ENCODE measurements around the gene MAP2K5. TPM values are rescaled to one million over a fixed set of nuclear protein-coding genes. Genes with fewer than 3 reads are reported as not detected.

MAP2K5 gene
- total RNA-seq, 1 donor from 2014 or later = 19.6 TPM

DNA sequence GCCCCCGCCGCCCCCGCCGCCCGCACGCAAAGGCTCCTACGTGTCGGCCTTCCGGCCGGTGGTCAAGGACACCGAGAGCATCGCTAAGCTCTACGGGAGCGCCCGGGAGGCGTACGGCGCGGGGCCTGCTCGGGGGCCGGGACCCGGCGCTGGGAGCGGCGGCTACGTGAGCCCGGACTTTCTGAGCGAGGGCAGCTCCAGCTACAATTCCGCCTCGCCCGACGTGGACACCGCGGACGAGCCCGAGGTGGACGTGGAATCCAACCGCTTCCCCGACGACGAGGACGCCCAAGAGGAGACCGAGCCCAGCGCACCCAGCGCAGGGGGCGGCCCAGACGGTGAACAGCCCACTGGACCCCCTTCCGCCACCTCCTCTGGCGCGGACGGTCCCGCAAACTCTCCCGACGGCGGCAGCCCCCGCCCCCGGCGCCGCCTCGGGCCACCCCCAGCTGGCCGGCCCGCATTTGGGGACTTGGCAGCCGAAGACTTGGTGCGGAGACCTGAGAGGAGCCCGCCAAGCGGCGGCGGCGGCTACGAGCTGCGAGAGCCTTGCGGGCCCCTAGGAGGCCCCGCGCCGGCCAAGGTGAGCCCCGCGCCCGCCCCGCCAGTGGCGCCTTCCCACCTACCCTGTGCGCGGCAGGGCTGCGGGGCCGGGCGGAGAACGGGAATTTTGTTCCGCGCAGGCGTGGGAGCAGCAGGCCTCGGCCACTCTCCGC lies 285.2 kb downstream of the MAP2K5 start:
- TF ChIP-seq, protein P1, sequence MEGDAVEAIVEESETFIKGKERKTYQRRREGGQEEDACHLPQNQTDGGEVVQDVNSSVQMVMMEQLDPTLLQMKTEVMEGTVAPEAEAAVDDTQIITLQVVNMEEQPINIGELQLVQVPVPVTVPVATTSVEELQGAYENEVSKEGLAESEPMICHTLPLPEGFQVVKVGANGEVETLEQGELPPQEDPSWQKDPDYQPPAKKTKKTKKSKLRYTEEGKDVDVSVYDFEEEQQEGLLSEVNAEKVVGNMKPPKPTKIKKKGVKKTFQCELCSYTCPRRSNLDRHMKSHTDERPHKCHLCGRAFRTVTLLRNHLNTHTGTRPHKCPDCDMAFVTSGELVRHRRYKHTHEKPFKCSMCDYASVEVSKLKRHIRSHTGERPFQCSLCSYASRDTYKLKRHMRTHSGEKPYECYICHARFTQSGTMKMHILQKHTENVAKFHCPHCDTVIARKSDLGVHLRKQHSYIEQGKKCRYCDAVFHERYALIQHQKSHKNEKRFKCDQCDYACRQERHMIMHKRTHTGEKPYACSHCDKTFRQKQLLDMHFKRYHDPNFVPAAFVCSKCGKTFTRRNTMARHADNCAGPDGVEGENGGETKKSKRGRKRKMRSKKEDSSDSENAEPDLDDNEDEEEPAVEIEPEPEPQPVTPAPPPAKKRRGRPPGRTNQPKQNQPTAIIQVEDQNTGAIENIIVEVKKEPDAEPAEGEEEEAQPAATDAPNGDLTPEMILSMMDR (conservative IDR thresholded peaks at IDR 0.05) = no peak
- no peaks in the 10 kb centered on the region for H3K9me3 Mint-ChIP-seq
- no peaks in the 10 kb centered on the region for H3K36me3 Mint-ChIP-seq (ENCODE audit: low read depth)
- H3K4me3 Mint-ChIP-seq = no peak overlapping the region
- no peak for DNase-seq (ENCODE audit: low read depth, low spot score)
- H3K4me1 Mint-ChIP-seq = peaks cover 19% of the 10 kb centered on the region
- peaks cover 84% of the 10 kb centered on the region for H3K27me3 Mint-ChIP-seq (ENCODE audit: low read depth)
- H3K27ac Mint-ChIP-seq (ENCODE audit: unreplicated experiment) = no peak overlapping the region

DNA sequence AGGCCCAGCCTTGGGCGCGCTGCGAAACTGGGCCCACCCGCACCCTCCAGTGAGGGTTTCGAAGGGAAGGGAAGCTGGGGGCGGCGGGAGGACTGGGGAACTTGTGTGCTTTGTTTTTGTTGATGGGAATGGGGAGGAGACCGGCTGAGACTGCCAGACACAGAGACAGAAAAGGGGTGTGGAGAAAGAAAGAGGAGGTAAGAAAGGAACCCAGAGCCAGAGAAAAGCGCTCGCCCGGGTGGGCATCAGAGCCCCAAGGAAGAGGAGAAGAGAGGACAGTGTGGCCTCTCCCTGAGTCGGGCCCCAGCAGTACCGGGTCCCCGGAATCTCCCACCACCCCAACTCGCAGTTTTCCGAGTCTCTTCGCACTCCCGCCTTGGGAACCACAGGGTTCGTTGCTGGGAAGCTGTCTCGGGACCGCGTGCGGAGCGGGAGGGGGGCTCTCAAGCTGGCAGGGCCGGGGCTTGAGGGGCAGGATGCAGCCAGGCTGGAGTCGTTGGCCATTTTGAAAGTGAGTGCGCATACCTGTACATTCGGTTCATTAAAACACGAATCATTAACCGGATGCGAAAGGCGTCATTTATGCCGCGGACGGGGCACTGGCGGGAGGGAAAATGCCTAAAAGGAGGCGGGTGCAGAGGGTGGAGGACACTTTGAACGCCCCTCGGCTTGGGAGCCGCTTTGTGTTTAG lies 285.9 kb downstream of the MAP2K5 start:
- H3K4me1 Mint-ChIP-seq = peaks cover 25% of the 10 kb centered on the region
- H3K27me3 Mint-ChIP-seq (ENCODE audit: low read depth) = peaks cover 87% of the 10 kb centered on the region
- no peak overlapping the region for H3K27ac Mint-ChIP-seq (ENCODE audit: unreplicated experiment)
- TF ChIP-seq, protein P1 (conservative IDR thresholded peaks at IDR 0.05) = no peak
- H3K4me3 Mint-ChIP-seq = no peak overlapping the region
- H3K36me3 Mint-ChIP-seq (ENCODE audit: low read depth) = no peaks in the 10 kb centered on the region
- H3K9me3 Mint-ChIP-seq = no peaks in the 10 kb centered on the region
- no peak for DNase-seq (ENCODE audit: low read depth, low spot score)

DNA sequence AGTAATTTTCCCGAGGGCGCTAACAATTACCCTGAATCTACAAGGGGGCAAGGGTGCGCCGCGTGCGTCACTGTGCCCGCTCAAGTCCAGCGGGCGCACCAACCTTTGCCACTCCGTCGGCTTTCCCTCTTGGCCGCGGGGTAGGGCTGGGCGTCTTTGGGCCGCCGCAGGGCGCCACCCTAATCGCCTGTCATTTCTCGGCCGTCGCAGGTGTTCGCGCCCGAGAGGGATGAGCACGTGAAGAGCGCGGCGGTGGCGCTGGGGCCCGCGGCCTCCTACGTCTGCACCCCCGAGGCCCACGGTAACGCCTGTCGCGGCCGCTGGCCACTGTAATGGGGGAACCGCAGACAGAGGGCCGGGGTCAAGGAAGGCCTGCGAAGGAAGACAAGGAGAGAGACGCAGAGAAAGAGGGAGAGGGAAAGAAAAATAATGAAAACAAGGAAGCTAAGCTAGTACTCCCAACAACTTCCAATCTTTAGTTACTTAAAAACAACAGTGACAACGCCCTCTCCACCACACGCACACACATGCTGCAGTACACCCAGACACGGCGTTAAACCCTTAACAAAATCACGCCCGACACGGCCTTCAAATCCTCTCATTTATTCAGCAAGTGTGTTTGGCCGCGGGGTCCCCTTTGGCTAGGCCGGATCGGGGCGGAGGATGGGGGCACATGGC lies 286.6 kb downstream of the MAP2K5 start:
- H3K36me3 Mint-ChIP-seq (ENCODE audit: low read depth) = no peaks in the 10 kb centered on the region
- no peak for DNase-seq (ENCODE audit: low read depth, low spot score)
- H3K27me3 Mint-ChIP-seq (ENCODE audit: low read depth) = peaks cover 87% of the 10 kb centered on the region
- H3K4me3 Mint-ChIP-seq = no peak overlapping the region
- TF ChIP-seq, protein P1 (conservative IDR thresholded peaks at IDR 0.05) = no peak
- no peaks in the 10 kb centered on the region for H3K9me3 Mint-ChIP-seq
- H3K27ac Mint-ChIP-seq (ENCODE audit: unreplicated experiment) = no peak overlapping the region
- H3K4me1 Mint-ChIP-seq = peaks cover 25% of the 10 kb centered on the region

DNA sequence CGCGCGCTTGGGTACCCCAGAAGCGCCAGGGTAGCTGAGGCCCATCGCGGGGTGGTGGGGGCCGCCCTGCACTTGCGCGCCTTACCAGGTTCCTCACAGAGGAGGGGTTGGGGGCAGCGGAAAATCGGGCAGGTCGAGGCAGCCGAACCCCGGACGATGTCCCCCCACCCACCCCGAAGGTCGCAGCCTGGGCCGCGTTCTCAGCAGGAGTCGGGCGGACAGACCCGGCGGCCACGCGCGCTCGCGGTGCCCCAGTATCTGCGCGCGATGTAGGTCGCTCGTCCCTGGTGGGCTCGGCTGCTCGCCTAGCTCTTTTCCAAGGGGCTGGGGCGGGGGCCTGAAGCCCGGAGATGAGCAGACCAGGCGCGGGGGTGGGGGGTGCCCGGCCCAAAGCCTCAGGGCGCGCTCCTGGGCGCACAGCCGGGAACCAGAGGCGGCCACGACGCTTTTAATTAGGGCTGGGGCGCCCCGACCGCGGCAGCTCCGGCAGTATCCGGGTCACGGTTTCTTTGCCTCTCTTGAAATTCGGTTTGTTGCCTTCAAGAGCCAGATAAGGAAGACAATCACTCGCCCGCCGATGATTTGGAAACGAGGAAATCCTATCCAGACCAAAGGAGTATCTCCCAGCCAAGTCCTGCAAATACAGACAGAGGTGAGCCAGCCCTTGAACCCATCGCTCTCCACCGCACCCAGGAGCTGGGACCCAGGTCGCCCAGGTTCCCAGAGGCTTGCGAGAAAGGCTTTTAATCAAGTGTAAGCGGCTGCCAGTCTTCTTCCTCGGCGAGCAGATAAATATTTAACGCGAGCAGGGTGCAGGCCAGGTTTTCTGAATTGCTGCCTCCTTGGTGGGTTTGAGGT lies 287.4 kb downstream of the MAP2K5 start:
- H3K27ac Mint-ChIP-seq (ENCODE audit: unreplicated experiment) = no peak overlapping the region
- peak overlapping the region; percentile 32 for H3K4me3 Mint-ChIP-seq
- no peaks in the 10 kb centered on the region for H3K9me3 Mint-ChIP-seq
- DNase-seq (ENCODE audit: low read depth, low spot score) = no peak
- TF ChIP-seq, protein P1 (conservative IDR thresholded peaks at IDR 0.05) = no peak
- peaks cover 28% of the 10 kb centered on the region for H3K4me1 Mint-ChIP-seq
- peaks cover 87% of the 10 kb centered on the region for H3K27me3 Mint-ChIP-seq (ENCODE audit: low read depth)
- H3K36me3 Mint-ChIP-seq (ENCODE audit: low read depth) = no peaks in the 10 kb centered on the region

DNA sequence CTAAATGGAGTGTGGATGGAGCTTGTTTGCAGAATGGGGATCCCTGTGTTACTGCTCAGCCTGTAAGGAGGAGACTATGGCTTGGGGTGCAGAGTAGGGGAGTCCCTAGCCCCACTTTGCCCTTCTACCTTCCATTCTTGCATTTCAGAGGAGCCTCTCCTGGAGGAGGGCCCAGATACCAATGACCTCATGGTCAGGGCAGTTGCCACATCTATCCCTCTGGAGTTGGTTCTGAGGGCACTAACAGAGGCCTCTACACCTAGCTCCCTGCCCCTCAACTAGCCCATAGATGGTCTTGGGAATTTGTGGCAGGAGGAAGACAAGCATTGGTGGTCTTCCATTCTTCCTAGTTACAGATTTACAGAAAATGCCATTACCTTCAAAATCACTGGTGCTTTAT lies 288.9 kb downstream of the MAP2K5 start:
- DNase-seq (ENCODE audit: low read depth, low spot score) = no peak
- Mint-ChIP-seq H3K27me3 (ENCODE audit: low read depth) (peaks cover 87% of the 10 kb centered on the region), H3K4me1 (peaks cover 26% of the 10 kb centered on the region), H3K36me3 (ENCODE audit: low read depth) (no peaks in the 10 kb centered on the region), H3K4me3 (peak overlapping the region; percentile 33), H3K9me3 (no peaks in the 10 kb centered on the region), H3K27ac (ENCODE audit: unreplicated experiment) (no peak overlapping the region)
- TF ChIP-seq, protein P1 (conservative IDR thresholded peaks at IDR 0.05) = no peak

All from neural crest cell (in vitro differentiated cells).